Fibroblast of gingiva (primary cell): Measurements from ENCODE around the gene TYW5.

Experiments used
- DNase-seq: peaks from one replicate; pipeline ENCODE4 v3.0.0-alpha.2; 2011; ENCODE audit warnings: low read depth

Gene TYW5

GRCh38 chr2:199955339-199956061 lies at the start of gene TYW5, which contains the start of gene MAIP1:
Gene TYW5 (minus strand): TSS chr2:199955491. CDS start chr2:199955470, 21 bp downstream.
Gene MAIP1 (plus strand): TSS chr2:199955582. CDS start chr2:199955799, 217 bp downstream.
- DNase-seq, result peak; percentile 86

GRCh38 chr2:200003444-200003843 lies 48.2 kb upstream of the TYW5 start:
- no peak for DNase-seq

- DNase-seq, result no peak
Observed at GRCh38 chr2:200000444-200001163, 45.3 kb upstream of the TYW5 start.

- DNase-seq, result no peak
Observed at GRCh38 chr2:199999166-199999565, 43.9 kb upstream of the TYW5 start.

GRCh38 chr2:199997296-199997695 lies 42.0 kb upstream of the TYW5 start:
- DNase-seq, result no peak

- no peak for DNase-seq
Observed at GRCh38 chr2:199994896-199995295, 39.6 kb upstream of the TYW5 start.

GRCh38 chr2:199994371-199994770 lies 39.1 kb upstream of the TYW5 start:
- DNase-seq, result peak; percentile 44

- DNase-seq, result no peak
Observed at GRCh38 chr2:199992296-199992695, 37.0 kb upstream of the TYW5 start.

- DNase-seq, result no peak
Observed at GRCh38 chr2:199991691-199992090, 36.4 kb upstream of the TYW5 start.

- no peak for DNase-seq
Observed at GRCh38 chr2:199989822-199990221, 34.5 kb upstream of the TYW5 start.

GRCh38 chr2:199988151-199988550 lies 32.9 kb upstream of the TYW5 start:
- peak; percentile 20 for DNase-seq

- no peak for DNase-seq
Observed at GRCh38 chr2:199987586-199987985, 32.3 kb upstream of the TYW5 start.

GRCh38 chr2:199985625-199986207 lies 30.4 kb upstream of the TYW5 start:
- DNase-seq, result peak; percentile 70

GRCh38 chr2:199984755-199985154 lies 29.5 kb upstream of the TYW5 start:
- DNase-seq, result no peak

- DNase-seq, result no peak
Observed at GRCh38 chr2:199984159-199984558, 28.9 kb upstream of the TYW5 start.

GRCh38 chr2:199983534-199983933 lies 28.2 kb upstream of the TYW5 start:
- no peak for DNase-seq

GRCh38 chr2:199982126-199982843 lies 27.0 kb upstream of the TYW5 start:
- DNase-seq, result no peak

GRCh38 chr2:199979832-199980628 lies 24.7 kb upstream of the TYW5 start:
- peak; percentile 75 for DNase-seq

GRCh38 chr2:199979398-199979797 lies 24.1 kb upstream of the TYW5 start:
- DNase-seq, result no peak

- peak; percentile 74 for DNase-seq
Observed at GRCh38 chr2:199977984-199978415, 22.7 kb upstream of the TYW5 start.

- peak; percentile 6 for DNase-seq
Observed at GRCh38 chr2:199975273-199975895, 20.1 kb upstream of the TYW5 start.
